H1 (cell line): ENCODE measurements around the gene CPT1A. TPM values are rescaled to one million over a fixed set of nuclear protein-coding genes. Genes with fewer than 3 reads are reported as not detected.

Experiments
- CTCF ChIA-PET: fragments of 300-600 bp; sonication (Branson Sonifier 250); formaldehyde crosslinking; loops from one replicate; lab custom pipeline; 2021; ENCODE audit not compliant: partially characterized antibody; lab: Charles Lee
- POLR2A ChIA-PET: fragments of 300-600 bp; sonication (Branson Sonifier 250); formaldehyde crosslinking; loops from one replicate; lab custom pipeline; 2021; ENCODE audit warnings: inconsistent platforms; ENCODE audit not compliant: partially characterized antibody; lab: Charles Lee
- DNase-seq, 2 experiments: peaks; one replicate each; pipeline versions ENCODE4 v3.0.0 to v3.0.0-alpha.2; 2010 to 2022; ENCODE audit warnings: low spot score in 2 of 2, low read depth in 1 of 2, mixed read lengths in 1 of 2
- FAIRE-seq: peaks from 2 replicates; lab custom pipeline; 2011; peaks lifted over from hg19 to GRCh38; lab: Jason Lieb, UNC
- H2AFZ ChIP-seq: 2 replicates; pipeline ENCODE4 v1.8.1; 2012; ENCODE audit warnings: low read length, inconsistent platforms
- H2AK5ac ChIP-seq: 2 replicates; pipeline ENCODE4 v1.6.1; 2013; ENCODE audit warnings: low read depth, low read length
- H2BK120ac ChIP-seq: replicated peaks from 2 replicates; pipeline ENCODE3; 2013; ENCODE audit warnings: low read depth, low read length, inconsistent platforms
- H2BK12ac ChIP-seq: 2 replicates; pipeline ENCODE4 v1.6.1; 2013; ENCODE audit warnings: low read depth, low read length
- H2BK15ac ChIP-seq: 2 replicates; pipeline ENCODE4 v1.6.1; 2013; ENCODE audit warnings: low read length
- H2BK20ac ChIP-seq: 2 replicates; pipeline ENCODE4 v1.6.1; 2013; ENCODE audit warnings: low read length
- H2BK5ac ChIP-seq: 2 replicates; pipeline ENCODE4 v1.6.1; 2013; ENCODE audit warnings: low read depth, low read length
- H3K14ac ChIP-seq: 2 replicates; pipeline ENCODE4 v1.6.1; 2013; ENCODE audit warnings: inconsistent platforms; ENCODE audit not compliant: insufficient read length
- H3K18ac ChIP-seq: 2 replicates; pipeline ENCODE4 v1.6.1; 2013; ENCODE audit warnings: low read length; ENCODE audit errors: extremely low read depth
- H3K23ac ChIP-seq: 2 replicates; pipeline ENCODE4 v1.6.1; 2013; ENCODE audit warnings: inconsistent platforms; ENCODE audit not compliant: insufficient read length
- H3K23me2 ChIP-seq: 2 replicates; pipeline ENCODE4 v1.6.1; 2013; ENCODE audit warnings: low read depth, low read length
- H3K27ac ChIP-seq: 2 replicates; pipeline ENCODE4 v1.6.1; 2011; ENCODE audit warnings: low read depth, low read length, inconsistent platforms
- H3K27me3 ChIP-seq, 4 experiments: replicated peaks in 1 of 4; 1 replicate in 1 of 4; 2 replicates in 3 of 4; pipeline versions ENCODE4 v1.6.1 to v1.8.1; 2011 to 2013; ENCODE audit warnings: low read length in 3 of 4, mild to moderate bottlenecking in 3 of 4, inconsistent platforms in 2 of 4, mixed read lengths in 2 of 4, moderate library complexity in 1 of 4; ENCODE audit not compliant: control insufficient read depth in 3 of 4, insufficient read depth in 3 of 4; ENCODE audit errors: extremely low read depth in 1 of 4
- H3K36me3 ChIP-seq, 4 experiments: 2 replicates each; pipeline versions ENCODE4 v1.6.1 to v1.8.1; 2011 to 2013; ENCODE audit warnings: mild to moderate bottlenecking in 4 of 4, low read length in 3 of 4, moderate library complexity in 2 of 4, control low read depth in 1 of 4, inconsistent platforms in 1 of 4; ENCODE audit not compliant: insufficient read depth in 4 of 4, control insufficient read depth in 2 of 4
- H3K4ac ChIP-seq: replicated peaks from 2 replicates; pipeline ENCODE3; 2013; ENCODE audit warnings: low read length, low read depth, mixed read lengths, inconsistent platforms; ENCODE audit not compliant: insufficient read length
- H3K4me1 ChIP-seq, 4 experiments: replicated peaks in 1 of 4; 1 replicate in 1 of 4; 2 replicates in 3 of 4; pipeline versions ENCODE4 v1.6.1 to v1.8.1; 2011 to 2013; ENCODE audit warnings: low read length in 3 of 4, inconsistent platforms in 2 of 4, mixed read lengths in 1 of 4; ENCODE audit not compliant: insufficient read depth in 4 of 4, control insufficient read depth in 3 of 4
- H3K4me2 ChIP-seq, 2 experiments: 2 replicates each; pipeline versions ENCODE4 v1.6.1 to v1.8.1; 2011 to 2013; ENCODE audit warnings: low read depth in 2 of 2, low read length in 2 of 2, control low read depth in 1 of 2, inconsistent platforms in 1 of 2, mild to moderate bottlenecking in 1 of 2; ENCODE audit not compliant: insufficient read depth in 1 of 2
- H3K4me3 ChIP-seq, 4 experiments: fragments of 200-600, 300-600 bp in 1 of 4; sonication (generic), shearing (Covaris generic), sonication (Bioruptor Twin) in 1 of 4; 2 replicates each; pipeline versions ENCODE4 v1.5.1 to v1.8.1; 2011 to 2016; ENCODE audit warnings: low read length in 4 of 4, low read depth in 3 of 4, control low read depth in 2 of 4, inconsistent platforms in 2 of 4, mild to moderate bottlenecking in 2 of 4, mixed read lengths in 1 of 4, moderate library complexity in 1 of 4; ENCODE audit not compliant: insufficient read depth in 2 of 4; ENCODE audit errors: extremely low read depth in 1 of 4
- H3K56ac ChIP-seq: replicated peaks from 2 replicates; pipeline ENCODE3; 2013; ENCODE audit warnings: low read depth, mild to moderate bottlenecking, mixed read lengths, low read length, inconsistent platforms; ENCODE audit not compliant: insufficient read length
- H3K79me1 ChIP-seq: 2 replicates; pipeline ENCODE4 v1.6.1; 2013; ENCODE audit warnings: low read depth, low read length, control low read depth
- H3K79me2 ChIP-seq, 2 experiments: 2 replicates each; pipeline versions ENCODE4 v1.6.1 to v1.8.1; 2012 to 2013; ENCODE audit warnings: low read length in 2 of 2, mild to moderate bottlenecking in 2 of 2, inconsistent platforms in 1 of 2; ENCODE audit not compliant: insufficient read depth in 2 of 2, control insufficient read depth in 1 of 2
- H3K9ac ChIP-seq, 4 experiments: replicated peaks in 1 of 4; 1 replicate in 1 of 4; 2 replicates in 3 of 4; pipeline versions ENCODE4 v1.6.1 to v1.8.1; 2011 to 2013; ENCODE audit warnings: low read depth in 3 of 4, low read length in 3 of 4, control low read depth in 2 of 4, mild to moderate bottlenecking in 2 of 4, moderate library complexity in 2 of 4, inconsistent platforms in 1 of 4; ENCODE audit errors: extremely low read depth in 1 of 4
- H3K9me3 ChIP-seq, 2 experiments: 2 replicates each; pipeline versions ENCODE4 v1.6.1 to v1.8.1; 2012 to 2013; ENCODE audit warnings: mild to moderate bottlenecking in 2 of 2, moderate library complexity in 2 of 2, control low read depth in 1 of 2, inconsistent platforms in 1 of 2, low read depth in 1 of 2, low read length in 1 of 2, mixed read lengths in 1 of 2; ENCODE audit not compliant: insufficient read depth in 2 of 2
- H4K20me1 ChIP-seq, 2 experiments: replicated peaks in 1 of 2; 2 replicates each; pipeline versions ENCODE3 to v1.8.1; 2011 to 2013; ENCODE audit warnings: inconsistent platforms in 2 of 2, low read length in 2 of 2, mild to moderate bottlenecking in 1 of 2; ENCODE audit not compliant: insufficient read depth in 2 of 2, control insufficient read depth in 1 of 2
- H4K5ac ChIP-seq: 2 replicates; pipeline ENCODE4 v1.6.1; 2013; ENCODE audit warnings: low read length, low read depth, mixed read lengths, inconsistent platforms; ENCODE audit not compliant: insufficient read length
- H4K8ac ChIP-seq: 2 replicates; pipeline ENCODE4 v1.8.0; 2013; ENCODE audit warnings: mild to moderate bottlenecking, moderate library complexity, low read length, inconsistent platforms; ENCODE audit not compliant: insufficient read depth; ENCODE audit errors: extremely low read depth
- H4K91ac ChIP-seq: replicated peaks from 2 replicates; pipeline ENCODE3; 2013; ENCODE audit warnings: low read length, mixed read lengths, inconsistent platforms; ENCODE audit not compliant: insufficient read length
- CHD2 ChIP-seq: IDR thresholded peaks from 2 replicates; pipeline ENCODE4 v1.6.1; 2012; ENCODE audit warnings: low read length, improper control_type of control experiment
- CREB1 ChIP-seq: IDR thresholded peaks from 2 replicates; pipeline ENCODE4 v1.6.1; 2012; ENCODE audit warnings: inconsistent platforms
- E2F6 ChIP-seq: IDR thresholded peaks from 2 replicates; pipeline ENCODE4 v1.6.1; 2012; ENCODE audit warnings: inconsistent platforms
- EZH2 ChIP-seq: fragments of 200-600 bp; sonication (generic); IDR thresholded peaks from 2 replicates; pipeline ENCODE4 v1.7.1; 2012; ENCODE audit warnings: low read depth, mild to moderate bottlenecking, moderate library complexity, low read length, inconsistent platforms; ENCODE audit not compliant: severe bottlenecking
- KDM5A ChIP-seq: fragments of 200-600 bp; IDR thresholded peaks from 2 replicates; pipeline ENCODE4 v1.7.1; 2012; ENCODE audit warnings: mild to moderate bottlenecking, low read length, inconsistent platforms, mixed read lengths
- MAX ChIP-seq: IDR thresholded peaks from 2 replicates; pipeline ENCODE4 v1.6.1; 2012; ENCODE audit warnings: inconsistent platforms
- POLR2AphosphoS5 ChIP-seq: IDR thresholded peaks from 2 replicates; pipeline ENCODE4 v1.6.1; 2011; ENCODE audit warnings: low read depth, low read length
- SP4 ChIP-seq: IDR thresholded peaks from 2 replicates; pipeline ENCODE4 v1.6.1; 2012; ENCODE audit warnings: low read length, inconsistent platforms
- SRF ChIP-seq: IDR thresholded peaks from 2 replicates; pipeline ENCODE4 v1.6.1; 2011; ENCODE audit warnings: mild to moderate bottlenecking, low read depth, low read length, moderate library complexity
- USF2 ChIP-seq: IDR thresholded peaks from 2 replicates; pipeline ENCODE4 v1.6.1; 2011; ENCODE audit warnings: low read length, improper control_type of control experiment
- WGBS, 2 experiments: shearing (Covaris generic) in 1 of 2; methylation state at CpG; one replicate each; pipeline versions ENCODE4 v1.1.6 to v1.1.7; 2013 to 2015; ENCODE audit warnings: low lambda C conversion rate in 2 of 2, mixed read lengths in 2 of 2, inconsistent platforms in 1 of 2, low coverage in 1 of 2, missing lambda C conversion rate in 1 of 2; ENCODE audit not compliant: insufficient replicate concordance in 2 of 2, insufficient coverage in 1 of 2, insufficient read length in 1 of 2; ENCODE audit errors: extremely low coverage in 1 of 2, missing lambda C conversion rate in 1 of 2; 5-methylcytosine and 5-hydroxymethylcytosine counted together
- polyA plus RNA-seq, 7 experiments: library from polyadenylated mRNA; depleted of rRNA in 3 of 7; stranded (reverse) in 5 of 7; unstranded in 2 of 7; fragments of >200 nt in 5 of 7; fragments of 200-250 nt in 2 of 7; gene quantifications; 1 replicate in 5 of 7; 2 replicates in 1 of 7; 4 replicates in 1 of 7; pipeline versions ENCODE4 v1.2.1 to v1.2.3, GENCODE V29; 2011 to 2013; ENCODE audit warnings: missing spikeins in 2 of 7, mixed read lengths in 2 of 7
- total RNA-seq: library from RNA; stranded (reverse); fragmentation: NEBNext Ultra II Directional; extraction: Animal tissue kit (Norgen Biotek cat#: 25700); gene quantifications from 2 replicates; pipeline ENCODE4 v1.2.1, GENCODE V29; 2021

The CPT1A gene
- total and polyA plus RNA-seq, 2 of the 8 experiments (the other 6 are each of a cell fraction or from before 2014, with no cell fraction given) = 2.9 to 12.2 TPM

GRCh38 chr11:68867066-68867465 lies 25.4 kb upstream of the CPT1A start:
- Histone ChIP-seq H2BK120ac (no peak overlapping the region), H3K18ac (no peak overlapping the region), H3K23ac (no peak overlapping the region), H3K14ac (no peak overlapping the region), H3K4me1 (peaks cover 5 to 12% (median 6%) of the 10 kb centered on the region in 4 experiments; a peak in 6 of 7 replicates), H4K91ac (no peak overlapping the region), H2BK12ac (no peak overlapping the region), H4K5ac (no peak overlapping the region), H2AK5ac (no peak overlapping the region), H4K20me1 (no peaks in the 10 kb centered on the region), H2BK15ac (no peak overlapping the region), H2BK20ac (no peak overlapping the region), H3K23me2 (no peaks in the 10 kb centered on the region), H2AFZ (no peak overlapping the region), H3K79me2 (no peaks in the 10 kb centered on the region), H3K9me3 (no peaks in the 10 kb centered on the region), H4K8ac (no peak overlapping the region), H3K4me2 (no peak overlapping the region), H3K36me3 (no peaks in the 10 kb centered on the region), H3K9ac (no peak overlapping the region), H3K4ac (peak overlapping the region; percentile 37), H2BK5ac (no peak overlapping the region), H3K79me1 (no peaks in the 10 kb centered on the region), H3K4me3 (no peak overlapping the region), H3K27ac (no peak overlapping the region), H3K56ac (no peak overlapping the region), H3K27me3 (peaks cover 0 to 3% (median 0%) of the 10 kb centered on the region in 4 experiments; a peak in 2 of 7 replicates)
- ChIA-PET POLR2A (no interaction called here), CTCF (no interaction called here)
- no peak for DNase-seq
- 89% methylated on average over 6 of the region's 6 CpGs; no CpG with 5 or more reads in 1 of the 2 experiments for WGBS, 2 experiments
- no peak for FAIRE-seq
- no peak for TF ChIP-seq USF2
- TF ChIP-seq MAX = no peak
- no peak for TF ChIP-seq EZH2
- TF ChIP-seq E2F6 = no peak
- TF ChIP-seq SP4 = no peak
- TF ChIP-seq SRF = no peak
- no peak for TF ChIP-seq KDM5A
- no peak for TF ChIP-seq CHD2
- TF ChIP-seq CREB1 = no peak
- no peak for TF ChIP-seq POLR2AphosphoS5
